Measurements from ENCODE around the gene CIROP. TPM values are rescaled to one million over a fixed set of nuclear protein-coding genes. Genes with fewer than 3 reads are reported as not detected.

CIROP gene
- total and polyA plus RNA-seq, 9 of the 15 experiments (the other 6 are each of a cell fraction or from before 2014, with no cell fraction given) = not detected

GRCh38 chr14:23146351-23146910, 41.6 kb upstream of the CIROP start (continued):
- TF ChIP-seq ELF1 (tag; IDR thresholded peaks at IDR 0.05) = no peak
- TF ChIP-seq ZBTB1 (CRISPR knock-in tag; IDR thresholded peaks at IDR 0.05; ENCODE audit: borderline replicate concordance, low read depth) = no peak
- no peak for TF ChIP-seq PRMT5 (CRISPR knock-in tag; IDR thresholded peaks at IDR 0.05)
- TF ChIP-seq UBTF (IDR thresholded peaks at IDR 0.05; ENCODE audit: borderline replicate concordance in 1 of 2, low read depth in 2 of 2, low read length in 2 of 2) = no peak
- no peak for TF ChIP-seq ZNF280B (CRISPR knock-in tag; IDR thresholded peaks at IDR 0.05)
- TF ChIP-seq ETV6 (IDR thresholded peaks at IDR 0.05; ENCODE audit: borderline replicate concordance in 1 of 2, low read depth in 2 of 2, low read length in 1 of 2) = 0 out of 4 replicates have a peak, but pooled peaks of 1 of the 2 experiments have one; percentile 47
- no peak for TF ChIP-seq ETV6 (CRISPR knock-in tag; IDR thresholded peaks at IDR 0.05; ENCODE audit: borderline replicate concordance)
- TF ChIP-seq ZBTB26 (CRISPR knock-in tag; IDR thresholded peaks at IDR 0.05) = no peak
- no peak for TF ChIP-seq ZNF253 (CRISPR knock-in tag; conservative IDR thresholded peaks at IDR 0.05)
- TF ChIP-seq ZNF23 (CRISPR knock-in tag; IDR thresholded peaks at IDR 0.05) = no peak
- no peak for TF ChIP-seq RHOXF2B (CRISPR knock-in tag; conservative IDR thresholded peaks at IDR 0.05)
- TF ChIP-seq ZNF740 (CRISPR knock-in tag; IDR thresholded peaks at IDR 0.05) = 0 out of 2 replicates have a peak, but pooled peaks have one; percentile 23
- no peak for TF ChIP-seq ZNF740 (tag; IDR thresholded peaks at IDR 0.05)
- TF ChIP-seq GTF2B (IDR thresholded peaks at IDR 0.05; ENCODE audit: extremely low read depth, insufficient read length) = no peak
- peak; percentile 74 for TF ChIP-seq MITF (IDR thresholded peaks at IDR 0.05)
- no peak for TF ChIP-seq KDM5B (IDR thresholded peaks at IDR 0.05; ENCODE audit: insufficient replicate concordance, low read depth, low read length)

Data from K562 (cell line).